Raji (cell line): ENCODE results near the gene IFNAR2.

ENCODE experiments used
- POLR2A ChIP-seq: IDR thresholded peaks from 2 replicates; pipeline ENCODE4 v1.6.1; 2011; ENCODE audit warnings: low read depth, low read length, control low read depth; ENCODE audit not compliant: insufficient read depth

IFNAR2 gene

GRCh38 chr21:33270986-33271385 lies 41.2 kb downstream of the IFNAR2 start:
- TF ChIP-seq POLR2A = no peak

GRCh38 chr21:33273044-33273443 lies 43.3 kb downstream of the IFNAR2 start:
- no peak for TF ChIP-seq POLR2A

- no peak for TF ChIP-seq POLR2A
Measured at GRCh38 chr21:33278721-33279120, 49.0 kb downstream of the IFNAR2 start.

GRCh38 chr21:33279330-33279820 lies 49.6 kb downstream of the IFNAR2 start:
- no peak for TF ChIP-seq POLR2A
